ENCODE data around the gene EMILIN1. TPM values are rescaled to one million over a fixed set of nuclear protein-coding genes. Genes with fewer than 3 reads are reported as not detected.

The EMILIN1 gene
- total and polyA plus RNA-seq, 10 of the 15 experiments (the other 5 are each of a cell fraction or from before 2014, with no cell fraction given) = 0.01 to 2.3 (median 1.2) TPM; not detected in 2

GRCh38 chr2:27071277-27071989, 7.0 kb upstream of the EMILIN1 start, which contains the start of gene OST4:
OST4 (minus strand) TSS chr2:27071654.
- H3K79me2 ChIP-seq (ENCODE audit: control insufficient read depth, insufficient read depth, low read length) = peaks cover 32% of the 10 kb centered on the region
- H3K4me2 ChIP-seq (ENCODE audit: control insufficient read depth, insufficient read depth) = peak within 1 kb of the TSS; percentile 95
- peaks cover 37% of the 10 kb centered on the region for H3K4me1 ChIP-seq (ENCODE audit: control insufficient read depth, insufficient read depth, low read length)
- H3K27me3 ChIP-seq (replicated peaks in 1 of 2; ENCODE audit: control insufficient read depth in 2 of 2, insufficient read depth in 2 of 2, low read length in 1 of 2) = no peaks in the 10 kb centered on the region
- DNase-seq (ENCODE audit: low read depth, low spot score) (no peak), FAIRE-seq (no peak), ATAC-seq (peak; percentile 91)
- RAD21 ChIA-PET (ENCODE audit: unreplicated experiment) = interaction anchor here (1.2 to 2.8 kb wide), 4 partner anchors 10 to 30 kb away, joined by 4 to 31 read pairs (median 16); partner anchors contain the start of genes AGBL5 and KHK
- intact Hi-C loops (cut with micrococcal nuclease; ENCODE audit: unreplicated experiment) = loop anchor here (1.0 kb wide), 1 partner anchor 21 kb away; no protein-coding TSS in a partner anchor
- no peaks in the 10 kb centered on the region for H3K9me3 ChIP-seq (replicated peaks; ENCODE audit: control insufficient read depth, insufficient read depth, low read length)
- H3K36me3 ChIP-seq (ENCODE audit: control insufficient read depth in 2 of 2, insufficient read depth in 2 of 2, low read length in 1 of 2) = peaks cover 2 to 16% of the 10 kb centered on the region in 2 experiments; a peak in 2 of 4 replicates
- CTCF ChIA-PET = interaction anchor here (0.6 to 4.0 kb wide), 5 partner anchors 11 to 45 kb away, joined by 3 to 36 read pairs (median 3); no protein-coding TSS in a partner anchor
- WGBS (ENCODE audit: insufficient coverage, insufficient replicate concordance, low lambda C conversion rate, missing lambda C conversion rate) = 2% methylated on average over 48 of the region's 86 CpGs
- peak within 1 kb of the TSS; percentile 94 for H3K27ac ChIP-seq (ENCODE audit: control insufficient read depth, insufficient read depth)
- POLR2A ChIA-PET = interaction anchor here (0.8 to 12.2 kb wide), 9 partner anchors 9 to 103 kb away, joined by 3 to 139 read pairs (median 4); partner anchors contain the start of genes AGBL5, KHK and TMEM214
- no peaks in the 10 kb centered on the region for H4K20me1 ChIP-seq (ENCODE audit: control insufficient read depth, insufficient read depth)
- H2AFZ ChIP-seq (ENCODE audit: control insufficient read depth, low read depth, low read length) = peak within 1 kb of the TSS; percentile 51
- no TSS peak for BruUV-seq (replicated peaks)
- peak within 1 kb of the TSS; percentile 96 for H3K9ac ChIP-seq (ENCODE audit: control insufficient read depth, insufficient read depth, low read length)
- in situ Hi-C loops (cut with MboI) = no loop called here
- SMC1A ChIA-PET (ENCODE audit: uncharacterized antibody, unreplicated experiment) = interaction anchor here (1.0 to 5.4 kb wide), 3 partner anchors 10 to 20 kb away, joined by 3 to 33 read pairs (median 11); partner anchors contain the start of gene AGBL5
- H3K4me3 ChIP-seq = peak within 1 kb of the TSS; percentile 85
- peak; percentile 96 for TF ChIP-seq TCF12 (IDR thresholded peaks at IDR 0.05; ENCODE audit: low read depth, low read length)
- TF ChIP-seq, protein P1, sequence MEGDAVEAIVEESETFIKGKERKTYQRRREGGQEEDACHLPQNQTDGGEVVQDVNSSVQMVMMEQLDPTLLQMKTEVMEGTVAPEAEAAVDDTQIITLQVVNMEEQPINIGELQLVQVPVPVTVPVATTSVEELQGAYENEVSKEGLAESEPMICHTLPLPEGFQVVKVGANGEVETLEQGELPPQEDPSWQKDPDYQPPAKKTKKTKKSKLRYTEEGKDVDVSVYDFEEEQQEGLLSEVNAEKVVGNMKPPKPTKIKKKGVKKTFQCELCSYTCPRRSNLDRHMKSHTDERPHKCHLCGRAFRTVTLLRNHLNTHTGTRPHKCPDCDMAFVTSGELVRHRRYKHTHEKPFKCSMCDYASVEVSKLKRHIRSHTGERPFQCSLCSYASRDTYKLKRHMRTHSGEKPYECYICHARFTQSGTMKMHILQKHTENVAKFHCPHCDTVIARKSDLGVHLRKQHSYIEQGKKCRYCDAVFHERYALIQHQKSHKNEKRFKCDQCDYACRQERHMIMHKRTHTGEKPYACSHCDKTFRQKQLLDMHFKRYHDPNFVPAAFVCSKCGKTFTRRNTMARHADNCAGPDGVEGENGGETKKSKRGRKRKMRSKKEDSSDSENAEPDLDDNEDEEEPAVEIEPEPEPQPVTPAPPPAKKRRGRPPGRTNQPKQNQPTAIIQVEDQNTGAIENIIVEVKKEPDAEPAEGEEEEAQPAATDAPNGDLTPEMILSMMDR (IDR thresholded peaks at IDR 0.05 in 2 of 3, conservative IDR thresholded peaks at IDR 0.05 in 1 of 3; ENCODE audit: control insufficient read depth in 2 of 3, extremely low read depth in 1 of 3, insufficient read depth in 1 of 3, low read depth in 3 of 3, low read length in 3 of 3) = no peak
- TF ChIP-seq BACH1 (IDR thresholded peaks at IDR 0.05; ENCODE audit: borderline replicate concordance) = peak; percentile 61
- peak; percentile 49; the same call in 1 of the 2 replicates for TF ChIP-seq RUNX3 (IDR thresholded peaks at IDR 0.05; ENCODE audit: low read length)
- TF ChIP-seq, protein P2, sequence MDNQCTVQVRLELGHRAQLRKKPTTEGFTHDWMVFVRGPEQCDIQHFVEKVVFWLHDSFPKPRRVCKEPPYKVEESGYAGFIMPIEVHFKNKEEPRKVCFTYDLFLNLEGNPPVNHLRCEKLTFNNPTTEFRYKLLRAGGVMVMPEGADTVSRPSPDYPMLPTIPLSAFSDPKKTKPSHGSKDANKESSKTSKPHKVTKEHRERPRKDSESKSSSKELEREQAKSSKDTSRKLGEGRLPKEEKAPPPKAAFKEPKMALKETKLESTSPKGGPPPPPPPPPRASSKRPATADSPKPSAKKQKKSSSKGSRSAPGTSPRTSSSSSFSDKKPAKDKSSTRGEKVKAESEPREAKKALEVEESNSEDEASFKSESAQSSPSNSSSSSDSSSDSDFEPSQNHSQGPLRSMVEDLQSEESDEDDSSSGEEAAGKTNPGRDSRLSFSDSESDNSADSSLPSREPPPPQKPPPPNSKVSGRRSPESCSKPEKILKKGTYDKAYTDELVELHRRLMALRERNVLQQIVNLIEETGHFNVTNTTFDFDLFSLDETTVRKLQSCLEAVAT (IDR thresholded peaks at IDR 0.05) = no peak
- no peak for TF ChIP-seq ZNF274 (IDR thresholded peaks at IDR 0.05; ENCODE audit: insufficient read depth, insufficient read length)
- TF ChIP-seq DPF2 (IDR thresholded peaks at IDR 0.05) = peak; percentile 69; the same call in 1 of the 2 replicates
- peak; percentile 81 for TF ChIP-seq POLR2AphosphoS2 (IDR thresholded peaks at IDR 0.05; ENCODE audit: low read depth, low read length)
- TF ChIP-seq YBX1 (IDR thresholded peaks at IDR 0.05) = no peak
- TF ChIP-seq BCLAF1 (IDR thresholded peaks at IDR 0.05) = no peak
- no peak for TF ChIP-seq HDGF (IDR thresholded peaks at IDR 0.05)
- TF ChIP-seq, protein P3, sequence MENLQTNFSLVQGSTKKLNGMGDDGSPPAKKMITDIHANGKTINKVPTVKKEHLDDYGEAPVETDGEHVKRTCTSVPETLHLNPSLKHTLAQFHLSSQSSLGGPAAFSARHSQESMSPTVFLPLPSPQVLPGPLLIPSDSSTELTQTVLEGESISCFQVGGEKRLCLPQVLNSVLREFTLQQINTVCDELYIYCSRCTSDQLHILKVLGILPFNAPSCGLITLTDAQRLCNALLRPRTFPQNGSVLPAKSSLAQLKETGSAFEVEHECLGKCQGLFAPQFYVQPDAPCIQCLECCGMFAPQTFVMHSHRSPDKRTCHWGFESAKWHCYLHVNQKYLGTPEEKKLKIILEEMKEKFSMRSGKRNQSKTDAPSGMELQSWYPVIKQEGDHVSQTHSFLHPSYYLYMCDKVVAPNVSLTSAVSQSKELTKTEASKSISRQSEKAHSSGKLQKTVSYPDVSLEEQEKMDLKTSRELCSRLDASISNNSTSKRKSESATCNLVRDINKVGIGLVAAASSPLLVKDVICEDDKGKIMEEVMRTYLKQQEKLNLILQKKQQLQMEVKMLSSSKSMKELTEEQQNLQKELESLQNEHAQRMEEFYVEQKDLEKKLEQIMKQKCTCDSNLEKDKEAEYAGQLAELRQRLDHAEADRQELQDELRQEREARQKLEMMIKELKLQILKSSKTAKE (IDR thresholded peaks at IDR 0.05; ENCODE audit: low read depth, poor library complexity, severe bottlenecking) = no peak
- peak; percentile 55; the same call in 1 of the 2 replicates for TF ChIP-seq NR2C1 (IDR thresholded peaks at IDR 0.05)
- TF ChIP-seq HCFC1 (IDR thresholded peaks at IDR 0.05; ENCODE audit: low read length) = peak; percentile 69
- no peak for TF ChIP-seq SMAD5 (IDR thresholded peaks at IDR 0.05; ENCODE audit: low read depth)

All from GM12878 (cell line).